AG04450 (cell line): ENCODE data around the gene SIRT7. TPM values are rescaled to one million over a fixed set of nuclear protein-coding genes. Genes with fewer than 3 reads are reported as not detected.

Source experiments
- CTCF ChIA-PET: fragments of 300-600, 350-600 bp; formaldehyde crosslinking; extraction: SDS; loops from one replicate; lab custom pipeline; 2022; ENCODE audit warnings: antibody characterized with exemption, inconsistent platforms; lab: Charles Lee
- POLR2A ChIA-PET: fragments of 350-600 bp; formaldehyde crosslinking; extraction: SDS; loops from one replicate; lab custom pipeline; 2021; ENCODE audit warnings: antibody characterized with exemption, inconsistent platforms; lab: Yijun Ruan, JAX
- DNase-seq: peaks from one replicate; pipeline ENCODE4 v3.0.0-alpha.2; 2011; ENCODE audit warnings: low read depth, low spot score
- H3K27ac ChIP-seq: one replicate; pipeline ENCODE4 v1.5.1; 2012; ENCODE audit warnings: low read depth, low read length, control low read depth
- H3K27me3 ChIP-seq: one replicate; pipeline ENCODE4 v1.6.0; 2012; ENCODE audit warnings: low read length; ENCODE audit not compliant: control insufficient read depth, insufficient read depth
- H3K4me3 ChIP-seq: 2 replicates; pipeline ENCODE4 v1.5.1; 2011; ENCODE audit warnings: mild to moderate bottlenecking, low read depth, low read length, control low read depth
- H3K9me3 ChIP-seq: 2 replicates; pipeline ENCODE4 v1.5.1; 2012; ENCODE audit warnings: low read length; ENCODE audit not compliant: control insufficient read depth, insufficient read depth
- polyA plus RNA-seq: library from polyadenylated mRNA; depleted of rRNA; stranded (reverse); fragments of >200 nt; gene quantifications from 2 replicates; pipeline ENCODE4 v1.2.3, GENCODE V29; 2011
- TF ChIP-seq, protein P1 (sequence below): IDR thresholded peaks from 2 replicates; pipeline ENCODE4 v1.5.1; 2011; ENCODE audit warnings: low read depth, low read length, control low read depth, inconsistent platforms

Gene SIRT7
- polyA plus RNA-seq, 1 experiment = 4.3 TPM

DNA sequence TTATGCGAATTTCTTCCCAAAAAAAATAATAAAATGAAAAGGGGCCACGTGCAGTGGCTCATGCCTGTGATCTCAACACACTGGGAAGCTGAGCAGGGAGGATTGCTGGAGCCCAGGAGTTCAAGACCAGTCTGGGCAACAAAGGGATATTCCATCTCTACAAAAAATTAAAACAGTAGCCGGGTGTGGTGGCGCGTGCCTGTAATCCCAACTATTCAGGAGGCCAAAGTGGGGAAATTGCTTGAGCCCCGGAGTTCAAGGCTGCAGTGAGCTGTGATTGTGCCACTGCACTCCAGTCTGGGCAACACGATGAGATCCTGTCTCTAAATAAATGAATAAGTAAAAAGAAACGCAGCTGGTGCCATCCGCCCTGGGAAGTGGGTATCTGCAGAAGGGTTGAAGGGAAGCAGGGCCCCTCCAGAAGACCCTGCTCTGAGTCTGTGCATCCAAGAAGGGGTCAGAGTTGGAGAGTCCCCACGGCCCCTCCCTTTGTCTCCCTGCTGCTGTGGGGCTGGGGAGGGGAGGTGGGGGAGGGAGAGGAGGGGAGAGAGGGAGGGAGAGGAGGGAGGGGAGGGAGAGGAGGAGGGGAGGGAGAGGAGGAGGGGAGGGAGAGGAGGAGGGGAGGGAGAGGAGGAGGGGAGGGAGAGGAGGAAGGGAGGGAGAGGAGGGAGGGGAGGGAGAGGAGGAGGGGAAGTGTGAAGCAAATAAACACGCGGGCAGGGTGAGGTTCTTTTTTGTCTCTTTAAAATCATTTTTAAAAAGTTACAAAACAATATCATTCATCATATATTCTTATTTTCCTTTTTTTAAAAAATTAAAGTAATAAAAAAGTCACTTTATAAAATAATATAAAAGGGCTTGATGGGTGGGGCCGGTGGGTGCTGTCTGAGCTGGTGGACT lies 34.1 kb upstream of the SIRT7 start:
- TF ChIP-seq, protein P1, sequence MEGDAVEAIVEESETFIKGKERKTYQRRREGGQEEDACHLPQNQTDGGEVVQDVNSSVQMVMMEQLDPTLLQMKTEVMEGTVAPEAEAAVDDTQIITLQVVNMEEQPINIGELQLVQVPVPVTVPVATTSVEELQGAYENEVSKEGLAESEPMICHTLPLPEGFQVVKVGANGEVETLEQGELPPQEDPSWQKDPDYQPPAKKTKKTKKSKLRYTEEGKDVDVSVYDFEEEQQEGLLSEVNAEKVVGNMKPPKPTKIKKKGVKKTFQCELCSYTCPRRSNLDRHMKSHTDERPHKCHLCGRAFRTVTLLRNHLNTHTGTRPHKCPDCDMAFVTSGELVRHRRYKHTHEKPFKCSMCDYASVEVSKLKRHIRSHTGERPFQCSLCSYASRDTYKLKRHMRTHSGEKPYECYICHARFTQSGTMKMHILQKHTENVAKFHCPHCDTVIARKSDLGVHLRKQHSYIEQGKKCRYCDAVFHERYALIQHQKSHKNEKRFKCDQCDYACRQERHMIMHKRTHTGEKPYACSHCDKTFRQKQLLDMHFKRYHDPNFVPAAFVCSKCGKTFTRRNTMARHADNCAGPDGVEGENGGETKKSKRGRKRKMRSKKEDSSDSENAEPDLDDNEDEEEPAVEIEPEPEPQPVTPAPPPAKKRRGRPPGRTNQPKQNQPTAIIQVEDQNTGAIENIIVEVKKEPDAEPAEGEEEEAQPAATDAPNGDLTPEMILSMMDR = no peak
- ChIA-PET POLR2A (interaction anchor here (0.6 kb wide), 1 partner anchor 8 kb away, joined by 3 read pairs; no protein-coding TSS in a partner anchor), CTCF (interaction anchor here (0.6 to 2.0 kb wide), 2 partner anchors 11 to 78 kb away, joined by 4 to 7 read pairs; no protein-coding TSS in a partner anchor)
- Histone ChIP-seq H3K27me3 (peaks cover 8% of the 10 kb centered on the region), H3K4me3 (no peak overlapping the region), H3K9me3 (no peaks in the 10 kb centered on the region; the same call in 1 of the 2 replicates), H3K27ac (no peak overlapping the region)
- no peak for DNase-seq

DNA sequence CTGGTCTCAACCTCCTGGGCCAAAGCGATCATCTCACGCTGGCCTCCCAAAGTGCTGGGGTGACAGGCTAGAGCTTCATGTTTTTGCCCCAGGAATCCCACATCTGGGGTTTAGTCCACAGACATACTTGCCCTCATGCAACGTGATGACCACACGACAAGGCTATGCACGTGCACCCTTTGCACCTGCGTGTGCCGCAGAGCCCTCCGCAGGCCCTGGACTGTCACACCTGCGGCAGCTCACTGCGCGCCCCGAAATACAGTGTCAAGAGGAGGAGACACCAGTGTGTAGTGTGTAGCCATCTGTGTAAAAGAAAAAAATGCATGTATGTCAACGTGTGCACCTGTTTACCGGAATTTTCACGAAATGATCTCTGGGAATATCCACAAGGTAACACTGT lies 32.5 kb upstream of the SIRT7 start:
- ChIA-PET POLR2A (no interaction called here), CTCF (no interaction called here)
- Histone ChIP-seq H3K27me3 (peaks cover 6% of the 10 kb centered on the region), H3K27ac (no peak overlapping the region), H3K4me3 (no peak overlapping the region), H3K9me3 (no peaks in the 10 kb centered on the region; the same call in 1 of the 2 replicates)
- DNase-seq = no peak
- TF ChIP-seq, protein P1 = no peak

DNA sequence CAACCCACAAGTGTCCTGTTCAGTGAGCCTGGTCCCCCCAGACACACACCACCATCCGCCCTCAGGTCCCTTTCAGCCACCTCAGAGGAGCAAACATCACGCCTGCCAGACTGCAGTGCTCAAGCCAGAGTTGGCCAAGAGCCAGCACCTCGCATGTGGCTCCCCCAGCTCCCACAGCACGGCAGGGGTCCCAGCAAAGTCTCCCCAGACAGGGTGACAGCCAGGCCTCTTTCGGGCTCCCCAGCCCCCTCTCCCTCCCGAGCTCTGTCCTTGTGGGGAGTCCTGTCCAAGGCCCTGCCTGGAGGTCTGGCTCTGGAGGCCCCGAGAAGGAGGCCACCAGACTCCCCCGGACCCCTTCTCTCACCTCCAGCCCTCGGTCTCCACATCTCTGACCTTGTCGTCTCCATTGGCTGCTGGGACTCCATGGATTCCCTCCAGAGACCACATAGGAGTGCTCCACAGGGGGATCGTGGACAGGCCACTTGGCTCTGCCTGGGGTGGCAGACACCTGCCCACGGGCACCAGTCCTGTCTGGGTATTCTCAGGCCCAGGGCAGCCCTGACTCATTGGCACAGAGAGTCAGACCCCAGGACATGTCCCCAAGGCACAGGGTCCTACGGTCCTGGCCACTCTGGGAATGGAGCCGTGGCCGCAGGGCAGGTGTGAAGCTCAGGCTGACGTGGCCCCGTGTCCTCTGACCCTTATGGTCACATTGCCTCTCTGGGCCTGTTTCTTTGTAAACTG lies 30.8 kb upstream of the SIRT7 start:
- TF ChIP-seq, protein P1 = no peak
- DNase-seq = no peak
- no peaks in the 10 kb centered on the region; the same call in 1 of the 2 replicates for H3K9me3 ChIP-seq
- POLR2A ChIA-PET = interaction anchor here (1.0 kb wide), 1 partner anchor 22 kb away, joined by 3 read pairs; no protein-coding TSS in a partner anchor
- H3K4me3 ChIP-seq = no peak overlapping the region
- peaks cover 6% of the 10 kb centered on the region for H3K27me3 ChIP-seq
- CTCF ChIA-PET = no interaction called here
- no peak overlapping the region for H3K27ac ChIP-seq

DNA sequence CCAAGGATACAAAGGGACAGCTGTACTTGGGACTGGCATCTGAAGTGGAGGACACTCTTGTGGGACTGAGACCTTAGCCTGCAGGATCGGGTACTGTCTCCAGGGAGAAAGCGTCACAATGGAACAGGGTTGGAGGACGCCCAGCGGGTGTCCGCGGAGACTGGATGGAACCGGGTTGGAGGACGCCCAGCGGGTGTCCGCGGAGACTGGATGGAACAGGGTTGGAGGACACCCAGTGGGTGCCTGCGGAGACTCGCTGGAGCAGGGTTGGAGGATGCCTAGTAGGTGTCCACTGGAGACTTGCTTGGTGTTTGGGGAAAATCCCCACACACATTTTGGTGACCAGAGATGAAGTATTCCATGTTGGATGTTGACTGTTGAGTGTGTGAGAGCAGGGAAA lies 29.2 kb upstream of the SIRT7 start, which contains the start of gene MYADML2:
Gene MYADML2, minus strand, starts transcription at position 45 of the 400 bp plus-strand sequence. CDS start 5,492 bp downstream, outside the sequence.
- POLR2A ChIA-PET = no interaction called here
- TF ChIP-seq, protein P1 = no peak
- H3K9me3 ChIP-seq = no peaks in the 10 kb centered on the region; the same call in 1 of the 2 replicates
- H3K4me3 ChIP-seq = no peak within 1 kb of the TSS
- CTCF ChIA-PET = no interaction called here
- no peak within 1 kb of the TSS for H3K27ac ChIP-seq
- H3K27me3 ChIP-seq = peaks cover 7% of the 10 kb centered on the region
- DNase-seq = no peak
